Pons (tissue), 1 donor: ENCODE measurements around the gene ZNF644.

Experiments
- DNase-seq: peaks from one replicate; pipeline ENCODE4 v3.0.0-alpha.2; 2016; ENCODE audit warnings: low spot score

ZNF644 gene

GRCh38 chr1:91020967-91021685, 709 bp downstream of the ZNF644 start:
- peak; percentile 49 for DNase-seq

- peak; percentile 42 for DNase-seq
Measured at GRCh38 chr1:91020486-91020885, 1.3 kb downstream of the ZNF644 start.

GRCh38 chr1:91018006-91018405, 3.8 kb downstream of the ZNF644 start:
- DNase-seq, result peak; percentile 76

GRCh38 chr1:91015794-91016550, 5.9 kb downstream of the ZNF644 start:
- DNase-seq, result peak; percentile 30

GRCh38 chr1:91015358-91015780, 6.5 kb downstream of the ZNF644 start:
- peak; percentile 22 for DNase-seq

GRCh38 chr1:91014475-91014874, 7.4 kb downstream of the ZNF644 start:
- DNase-seq, result peak; percentile 94

GRCh38 chr1:91013302-91013701, 8.5 kb downstream of the ZNF644 start:
- DNase-seq, result no peak

- no peak for DNase-seq
Measured at GRCh38 chr1:91012196-91012595, 9.6 kb downstream of the ZNF644 start.

GRCh38 chr1:91011726-91012125, 10.1 kb downstream of the ZNF644 start:
- DNase-seq, result no peak

GRCh38 chr1:91007827-91008226, 14.0 kb downstream of the ZNF644 start:
- DNase-seq, result no peak

- DNase-seq, result no peak
Measured at GRCh38 chr1:91007092-91007491, 14.7 kb downstream of the ZNF644 start.

GRCh38 chr1:91006113-91006908, 15.5 kb downstream of the ZNF644 start:
- DNase-seq, result no peak

- no peak for DNase-seq
Measured at GRCh38 chr1:91005285-91005684, 16.6 kb downstream of the ZNF644 start.

GRCh38 chr1:91004145-91004544, 17.7 kb downstream of the ZNF644 start:
- no peak for DNase-seq

GRCh38 chr1:90996742-90997413, 25.0 kb downstream of the ZNF644 start:
- no peak for DNase-seq

- no peak for DNase-seq
Measured at GRCh38 chr1:90995311-90995894, 26.4 kb downstream of the ZNF644 start.

GRCh38 chr1:90994461-90994860, 27.4 kb downstream of the ZNF644 start:
- no peak for DNase-seq

GRCh38 chr1:90993245-90993644, 28.6 kb downstream of the ZNF644 start:
- no peak for DNase-seq

- DNase-seq, result no peak
Measured at GRCh38 chr1:90990779-90991178, 31.1 kb downstream of the ZNF644 start.

- DNase-seq, result no peak
Measured at GRCh38 chr1:90989990-90990389, 31.8 kb downstream of the ZNF644 start.

GRCh38 chr1:90989302-90989701, 32.5 kb downstream of the ZNF644 start:
- no peak for DNase-seq

GRCh38 chr1:90987841-90988240, 34.0 kb downstream of the ZNF644 start:
- DNase-seq, result no peak
